Right cardiac atrium (tissue), 5 donors: ENCODE data around the gene S100A13. TPM values are rescaled to one million over a fixed set of nuclear protein-coding genes. Genes with fewer than 3 reads are reported as not detected.

ENCODE experiments used
- ATAC-seq, 2 donors: fragments of 200-7000 bp; cut with Tn5 transposase; one replicate each; pipeline versions ENCODE4 v1.8.0 to v1.9.1; 2020; ENCODE audit warnings: moderate library complexity in 2 of 2, mild to moderate bottlenecking in 1 of 2
- DNase-seq, 3 donors: peaks; one replicate each; pipeline ENCODE4 v3.0.0-alpha.2; 2020
- H3K27ac ChIP-seq: one replicate; pipeline ENCODE4 v1.5.1; 2013; ENCODE audit warnings: mild to moderate bottlenecking, low read length, control low read depth, moderate library complexity
- H3K27me3 ChIP-seq: one replicate; pipeline ENCODE4 v1.6.1; 2013; ENCODE audit not compliant: control insufficient read depth, insufficient read depth
- H3K4me1 ChIP-seq: one replicate; pipeline ENCODE4 v1.6.1; 2013; ENCODE audit warnings: low read length; ENCODE audit not compliant: control insufficient read depth, insufficient read depth
- H3K4me3 ChIP-seq: one replicate; pipeline ENCODE4 v1.5.1; 2013; ENCODE audit warnings: low read length, control low read depth
- H3K9me3 ChIP-seq: one replicate; pipeline ENCODE4 v1.6.1; 2013; ENCODE audit warnings: low read length; ENCODE audit not compliant: control insufficient read depth
- WGBS: extraction: QIAGEN DNeasy Blood & Tissue Kit; methylation state at CpG from one replicate; pipeline ENCODE4 v1.1.7; 2013; 5-methylcytosine and 5-hydroxymethylcytosine counted together
- intact Hi-C, 4 donors: fragments of 100-400 bp; cut with DNase I; formaldehyde crosslinking; loops; one replicate each; pipeline versions ENCODE4 v1.11.0 to v1.14.0; 2022 to 2023
- polyA plus RNA-seq: library from polyadenylated mRNA; stranded (reverse); fragments of 200-250 nt; gene quantifications from one replicate; pipeline ENCODE4 v1.2.3, GENCODE V29; 2013
- total RNA-seq, 4 donors: library from RNA; stranded (reverse); fragmentation: NEBNext Ultra II Directional; extraction: Animal tissue kit (Norgen Biotek cat#: 25700); gene quantifications; one replicate each; pipeline ENCODE4 v1.2.1, GENCODE V29; 2021
- donor health status: healthy with polysubstance abuse.
- donor health status: DM: no; HTN: yes; CAD: no.
- donor health status: DM: no; HTN: no; CAD: no.
- donor health status: DM: no; HTN: yes; CAD: no; lungs with severe emphysema.
- donor health status: DM: yes; HTN: yes; CAD: no.

S100A13 gene
- total and polyA plus RNA-seq, 5 donors, result 183 to 295 (median 226) TPM

- WGBS, result 96% methylated on average over 5 of the region's 5 CpGs
- Histone ChIP-seq H3K4me3 (no peak overlapping the region), H3K9me3 (no peaks in the 10 kb centered on the region), H3K4me1 (peaks cover 17% of the 10 kb centered on the region), H3K27ac (no peak overlapping the region), H3K27me3 (no peaks in the 10 kb centered on the region)
- no peak for DNase-seq
- ATAC-seq, result no peak
- intact Hi-C loops, result loop anchor here in 3 of 4 donors (2.0 to 10.0 kb wide), 3 partner anchors 38 to 54 kb away; partner anchors contain the start of genes S100A1 (in 2 of the 3), S100A13 (in 2 of the 3) and S100A16 (in 1 of the 3)
Measured at GRCh38 chr1:153570874-153571273, 56.4 kb downstream of the S100A13 start.

- peaks cover 22% of the 10 kb centered on the region for H3K4me1 ChIP-seq
- intact Hi-C loops, result loop anchor here (2.0 to 5.0 kb wide), 4 partner anchors 35 to 59 kb away; partner anchors contain the start of gene S100A6 (in 1 of the 4)
- WGBS, result 85% methylated on average over 8 of the region's 8 CpGs
Measured at GRCh38 chr1:153569465-153569864, 57.8 kb downstream of the S100A13 start.

More at GRCh38 chr1:153569465-153569864, 57.8 kb downstream of the S100A13 start:
- H3K9me3 ChIP-seq, result no peaks in the 10 kb centered on the region
- H3K4me3 ChIP-seq, result no peak overlapping the region
- H3K27ac ChIP-seq, result no peak overlapping the region
- ATAC-seq, result no peak
- no peak for DNase-seq
- H3K27me3 ChIP-seq, result no peaks in the 10 kb centered on the region

Other genes starting within 250 kb of the S100A13 start
- gene S100A8, start 236.4 kb downstream of the S100A13 start, total RNA-seq, result 10 to 100 TPM; 27.5 to 98.1 (median 66.9) TPM
- gene S100A8, start 236.4 kb downstream of the S100A13 start, polyA plus RNA-seq, result 42.3 TPM
- gene S100A7A, start 211.0 kb downstream of the S100A13 start, total RNA-seq, result not detected
- not detected for gene S100A7A, start 211.0 kb downstream of the S100A13 start, polyA plus RNA-seq
- not detected for gene S100A7, start 166.9 kb downstream of the S100A13 start, total RNA-seq
- gene S100A7, start 166.9 kb downstream of the S100A13 start, polyA plus RNA-seq, result not detected
- gene S100A6, start 91.5 kb downstream of the S100A13 start, total RNA-seq, result 100 to 1,000 TPM; 334 to 461 (median 411) TPM
- 819 TPM for gene S100A6, start 91.5 kb downstream of the S100A13 start, polyA plus RNA-seq
- not detected for gene S100A5, start 86.6 kb downstream of the S100A13 start, total RNA-seq
- not detected for gene S100A5, start 86.6 kb downstream of the S100A13 start, polyA plus RNA-seq
- gene S100A4, start 81.7 kb downstream of the S100A13 start, total RNA-seq, result 100 to 1,000 TPM in 3 of 4 donors, 10 to 100 TPM in 1; 95.9 to 243 (median 148) TPM
- 329 TPM for gene S100A4, start 81.7 kb downstream of the S100A13 start, polyA plus RNA-seq
- gene S100A3, start 78.2 kb downstream of the S100A13 start, total RNA-seq, result 1 to 10 TPM in 2 of 4 donors, under 1 TPM in 2; 0.54 to 2.0 (median 1.1) TPM
- gene S100A3, start 78.2 kb downstream of the S100A13 start, polyA plus RNA-seq, result 1.6 TPM
- 1 to 10 TPM in 1 of 4 donors, under 1 TPM in 3; 0.92 to 1.2 (median 0.97) TPM for gene S100A2, start 61.7 kb downstream of the S100A13 start, total RNA-seq
- 3.7 TPM for gene S100A2, start 61.7 kb downstream of the S100A13 start, polyA plus RNA-seq
- gene S100A16, start 14.4 kb downstream of the S100A13 start, total RNA-seq, result 10 to 100 TPM; 42.6 to 56.1 (median 44.3) TPM
- gene S100A16, start 14.4 kb downstream of the S100A13 start, polyA plus RNA-seq, result 73.9 TPM
- gene S100A14, start 11.2 kb downstream of the S100A13 start, total RNA-seq, result 1 to 10 TPM; 2.5 to 5.6 (median 3.8) TPM
- gene S100A14, start 11.2 kb downstream of the S100A13 start, polyA plus RNA-seq, result 4.3 TPM
- gene S100A1, start 929 bp upstream of the S100A13 start, total RNA-seq, result 1,000 to 10,000 TPM; 1,233 to 1,764 (median 1,522) TPM
- 2,571 TPM for gene S100A1, start 929 bp upstream of the S100A13 start, polyA plus RNA-seq
- gene CHTOP, start 6.6 kb upstream of the S100A13 start, total RNA-seq, result 10 to 100 TPM; 56.1 to 75.3 (median 66.1) TPM
- 65.0 TPM for gene CHTOP, start 6.6 kb upstream of the S100A13 start, polyA plus RNA-seq
- 10 to 100 TPM; 42.8 to 66.3 (median 53.7) TPM for gene SNAPIN, start 31.2 kb upstream of the S100A13 start, total RNA-seq
- 75.4 TPM for gene SNAPIN, start 31.2 kb upstream of the S100A13 start, polyA plus RNA-seq
- 10 to 100 TPM; 66.9 to 85.0 (median 70.2) TPM for gene ILF2, start 43.5 kb upstream of the S100A13 start, total RNA-seq
- 45.6 TPM for gene ILF2, start 43.5 kb upstream of the S100A13 start, polyA plus RNA-seq
- gene NPR1, start 51.2 kb upstream of the S100A13 start, total RNA-seq, result 10 to 100 TPM; 21.2 to 31.2 (median 25.5) TPM
- gene NPR1, start 51.2 kb upstream of the S100A13 start, polyA plus RNA-seq, result 26.0 TPM
- 10 to 100 TPM; 30.6 to 41.8 (median 33.7) TPM for gene INTS3, start 100.5 kb upstream of the S100A13 start, total RNA-seq
- gene INTS3, start 100.5 kb upstream of the S100A13 start, polyA plus RNA-seq, result 26.4 TPM
- gene SLC27A3, start 147.9 kb upstream of the S100A13 start, total RNA-seq, result 10 to 100 TPM; 16.9 to 22.0 (median 20.1) TPM
- gene SLC27A3, start 147.9 kb upstream of the S100A13 start, polyA plus RNA-seq, result 26.5 TPM